AML-193 (cell line): ENCODE measurements around the gene BSN.

Experiments used
- DNase-seq, 2 experiments: peaks; one replicate each; lab custom pipeline; 2025; lab: John Stamatoyannopoulos, UW

Gene BSN

GRCh38 chr3:49601358-49602048 lies 47.2 kb downstream of the BSN start:
- DNase-seq: no peak

GRCh38 chr3:49602049-49602554 lies 47.8 kb downstream of the BSN start:
- no peak for DNase-seq

- no peak for DNase-seq
Measured at GRCh38 chr3:49602877-49603411, 48.7 kb downstream of the BSN start.

GRCh38 chr3:49606427-49606826 lies 52.1 kb downstream of the BSN start:
- no peak for DNase-seq

GRCh38 chr3:49607105-49607591 lies 52.9 kb downstream of the BSN start:
- DNase-seq: no peak

GRCh38 chr3:49607796-49608195 lies 53.5 kb downstream of the BSN start:
- DNase-seq: no peak

GRCh38 chr3:49609314-49609713 lies 55.0 kb downstream of the BSN start:
- no peak for DNase-seq

- DNase-seq: no peak
Measured at GRCh38 chr3:49609815-49610214, 55.5 kb downstream of the BSN start.

- DNase-seq: no peak
Measured at GRCh38 chr3:49610666-49611280, 56.5 kb downstream of the BSN start.

- no peak for DNase-seq
Measured at GRCh38 chr3:49611291-49611690, 57.0 kb downstream of the BSN start.

GRCh38 chr3:49611719-49612118 lies 57.4 kb downstream of the BSN start:
- no peak for DNase-seq

- DNase-seq: no peak
Measured at GRCh38 chr3:49614936-49615335, 60.7 kb downstream of the BSN start.

GRCh38 chr3:49616061-49616460 lies 61.8 kb downstream of the BSN start:
- DNase-seq: no peak

- no peak for DNase-seq
Measured at GRCh38 chr3:49616491-49616941, 62.2 kb downstream of the BSN start.

GRCh38 chr3:49617390-49618013 lies 63.2 kb downstream of the BSN start:
- no peak for DNase-seq

GRCh38 chr3:49618412-49618811 lies 64.1 kb downstream of the BSN start:
- DNase-seq: no peak

GRCh38 chr3:49619649-49620048 lies 65.4 kb downstream of the BSN start:
- DNase-seq: no peak

- no peak for DNase-seq
Measured at GRCh38 chr3:49620728-49621127, 66.5 kb downstream of the BSN start.

- DNase-seq: no peak
Measured at GRCh38 chr3:49623071-49623470, 68.8 kb downstream of the BSN start.

- no peak for DNase-seq
Measured at GRCh38 chr3:49625071-49625470, 70.8 kb downstream of the BSN start.

- no peak for DNase-seq
Measured at GRCh38 chr3:49626101-49626581, 71.9 kb downstream of the BSN start.

GRCh38 chr3:49626796-49627195 lies 72.5 kb downstream of the BSN start:
- no peak for DNase-seq

GRCh38 chr3:49627634-49628033 lies 73.4 kb downstream of the BSN start:
- no peak for DNase-seq
